ENCODE data around the gene TMCC1.

TMCC1 gene

GRCh38 chr3:129621626-129622225, 271.8 kb downstream of the TMCC1 start:
- Histone ChIP-seq H3K27me3 (ENCODE audit: insufficient read depth, low read depth, severe bottlenecking) (no peaks in the 10 kb centered on the region), H3K4me3 (ENCODE audit: low read depth, low read length) (no peak overlapping the region), H3K36me3 (no peaks in the 10 kb centered on the region), H3K9me3 (ENCODE audit: severe bottlenecking) (no peaks in the 10 kb centered on the region), H3K27ac (no peak overlapping the region)
- TF ChIP-seq CTCF (IDR thresholded peaks at IDR 0.05; ENCODE audit: low read depth, low read length), result no peak
- DNase-seq, result no peak

DNA sequence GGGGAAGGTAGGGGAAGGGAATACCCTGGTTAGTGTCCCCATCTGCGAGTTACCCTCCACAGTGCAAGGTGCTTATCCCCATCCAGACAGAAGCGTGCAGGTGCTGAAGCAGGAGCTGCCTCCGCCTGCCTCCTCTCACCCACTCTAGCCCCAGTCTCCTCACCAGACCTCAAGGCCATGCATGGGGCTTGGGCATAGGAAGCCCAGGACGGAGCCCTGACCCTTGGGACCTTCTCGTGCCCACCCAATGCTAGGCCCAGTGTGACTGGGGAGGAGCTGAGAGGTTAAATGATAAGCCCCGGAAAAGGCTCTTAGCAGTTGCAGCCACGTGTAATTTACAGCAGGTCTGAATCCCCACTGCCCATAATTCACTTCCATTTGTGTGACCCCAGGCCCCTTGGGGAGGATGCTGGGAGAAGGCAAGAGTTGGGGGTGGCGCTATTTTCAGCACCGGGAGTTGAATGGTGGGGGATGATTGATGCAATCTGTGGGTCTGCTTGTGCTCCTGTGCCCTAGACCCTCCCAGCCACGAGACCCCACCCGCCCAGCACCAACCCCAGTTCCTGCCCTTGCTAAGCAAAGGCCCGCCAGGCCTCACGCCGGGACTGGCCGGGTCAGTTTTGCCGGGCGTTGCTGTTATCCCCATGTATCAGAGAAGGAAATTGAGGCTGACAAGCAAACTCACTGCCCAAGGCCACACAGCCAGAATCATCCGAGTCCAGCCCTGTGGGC, 272.5 kb downstream of the TMCC1 start:
- Histone ChIP-seq H3K9me3 (ENCODE audit: severe bottlenecking) (no peaks in the 10 kb centered on the region), H3K27ac (no peak overlapping the region), H3K4me3 (ENCODE audit: low read depth, low read length) (no peak overlapping the region), H3K27me3 (ENCODE audit: insufficient read depth, low read depth, severe bottlenecking) (no peaks in the 10 kb centered on the region), H3K36me3 (no peaks in the 10 kb centered on the region)
- no peak for TF ChIP-seq CTCF (IDR thresholded peaks at IDR 0.05; ENCODE audit: low read depth, low read length)
- DNase-seq, result no peak

DNA sequence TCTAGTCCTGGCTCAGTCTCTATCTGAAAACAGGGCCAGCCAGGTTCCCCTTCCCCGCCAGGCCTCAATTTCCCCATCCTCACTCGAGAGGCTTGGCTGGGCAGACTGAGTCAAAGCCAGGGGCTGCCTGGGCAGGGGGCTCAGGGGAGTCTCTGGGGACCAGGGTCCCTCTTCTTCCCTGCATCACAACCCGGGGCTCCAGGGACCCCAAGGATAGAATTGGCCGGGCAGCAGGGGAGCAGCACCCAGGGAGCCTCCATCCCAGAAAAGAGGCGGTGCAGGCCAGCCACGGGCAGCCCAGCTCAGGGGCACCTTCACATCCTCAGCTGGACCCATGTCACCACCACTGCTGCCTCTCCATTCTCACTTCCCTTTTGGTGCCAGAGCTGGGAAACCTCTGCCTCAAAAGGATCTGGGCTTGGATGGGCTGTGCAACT, 273.8 kb downstream of the TMCC1 start:
- no peak for TF ChIP-seq CTCF (IDR thresholded peaks at IDR 0.05; ENCODE audit: low read depth, low read length)
- Histone ChIP-seq H3K27me3 (ENCODE audit: insufficient read depth, low read depth, severe bottlenecking) (no peaks in the 10 kb centered on the region), H3K27ac (no peak overlapping the region), H3K4me3 (ENCODE audit: low read depth, low read length) (no peak overlapping the region), H3K9me3 (ENCODE audit: severe bottlenecking) (no peaks in the 10 kb centered on the region), H3K36me3 (no peaks in the 10 kb centered on the region)
- DNase-seq, result peak; percentile 4

DNA sequence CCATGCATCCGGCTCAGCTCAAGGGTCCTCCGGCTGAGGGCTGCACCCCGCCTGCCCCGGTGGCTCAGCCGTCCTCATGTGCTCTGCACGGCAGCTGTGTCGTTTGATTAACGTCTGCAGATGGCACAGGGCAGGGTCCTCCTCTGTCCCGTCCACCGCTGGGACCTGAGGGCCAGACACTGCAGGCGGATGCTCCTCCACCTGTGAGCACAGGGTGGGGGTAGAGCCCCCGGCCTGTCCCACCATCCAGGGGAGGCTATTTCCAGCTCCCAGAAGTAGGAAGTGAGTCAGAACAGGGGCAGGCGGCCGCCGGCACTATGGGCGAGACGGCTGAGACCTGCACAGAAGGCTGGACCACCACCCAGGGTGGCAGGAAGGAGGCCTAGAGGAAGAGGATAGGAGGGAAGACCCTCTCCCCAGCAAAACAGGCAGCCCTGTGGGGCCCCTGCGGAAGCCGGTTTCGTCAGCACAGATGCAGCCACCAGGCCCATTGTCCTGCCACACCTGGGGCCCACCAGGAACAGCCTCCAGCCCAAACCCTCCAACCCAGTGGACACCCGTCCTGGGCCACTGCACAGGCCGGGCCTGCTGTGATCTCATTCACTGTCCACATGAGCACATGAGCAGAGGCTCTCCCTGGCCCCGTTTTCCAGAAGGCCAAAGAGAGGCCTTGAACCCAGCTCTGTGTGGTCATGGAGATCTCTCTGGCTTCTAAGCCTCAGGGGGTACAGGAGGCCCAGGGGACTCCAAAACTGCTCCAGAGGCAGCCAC, 274.4 kb downstream of the TMCC1 start:
- DNase-seq, result peak; percentile 21
- no peak overlapping the region for H3K27ac ChIP-seq
- H3K4me3 ChIP-seq (ENCODE audit: low read depth, low read length), result no peak overlapping the region
- H3K36me3 ChIP-seq, result no peaks in the 10 kb centered on the region
- H3K27me3 ChIP-seq (ENCODE audit: insufficient read depth, low read depth, severe bottlenecking), result no peaks in the 10 kb centered on the region
- TF ChIP-seq CTCF (IDR thresholded peaks at IDR 0.05; ENCODE audit: low read depth, low read length), result no peak
- no peaks in the 10 kb centered on the region for H3K9me3 ChIP-seq (ENCODE audit: severe bottlenecking)

- TF ChIP-seq CTCF (IDR thresholded peaks at IDR 0.05; ENCODE audit: low read depth, low read length), result no peak
- Histone ChIP-seq H3K9me3 (ENCODE audit: severe bottlenecking) (no peaks in the 10 kb centered on the region), H3K4me3 (ENCODE audit: low read depth, low read length) (no peak overlapping the region), H3K36me3 (no peaks in the 10 kb centered on the region), H3K27me3 (ENCODE audit: insufficient read depth, low read depth, severe bottlenecking) (no peaks in the 10 kb centered on the region), H3K27ac (no peak overlapping the region)
- no peak for DNase-seq
Measured at GRCh38 chr3:129618186-129618820, 275.2 kb downstream of the TMCC1 start.
